ENCODE data around the gene CPPED1. TPM values are rescaled to one million over a fixed set of nuclear protein-coding genes. Genes with fewer than 3 reads are reported as not detected.

Gene CPPED1
- total and polyA plus RNA-seq, 10 of the 15 experiments (the other 5 are each of a cell fraction or from before 2014, with no cell fraction given): 7.1 to 39.0 (median 16.0) TPM

DNA sequence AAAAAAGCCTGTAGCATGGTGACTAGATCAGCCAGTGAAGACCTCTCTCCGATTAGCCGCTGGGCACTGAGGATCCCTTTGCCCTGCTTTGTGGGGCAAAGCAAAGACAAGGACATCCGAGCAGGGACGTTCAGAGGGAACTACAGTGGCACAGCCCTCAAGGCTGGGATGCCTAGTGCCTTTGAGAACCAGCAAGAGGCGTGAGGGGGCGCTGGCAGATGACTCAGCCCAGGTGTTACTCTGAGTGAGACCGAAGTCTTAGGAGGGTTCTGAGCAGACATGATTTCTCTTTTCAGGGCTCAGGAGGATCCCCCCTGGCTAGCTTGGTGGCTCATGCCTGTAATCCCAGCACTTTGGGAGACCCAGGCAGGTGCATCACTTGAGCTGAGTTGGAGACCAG lies 178.6 kb downstream of the CPPED1 start:
- Histone ChIP-seq H3K4me2 (ENCODE audit: control insufficient read depth, insufficient read depth) (no peak overlapping the region), H3K27ac (ENCODE audit: control insufficient read depth, insufficient read depth) (no peak overlapping the region), H3K4me1 (ENCODE audit: control insufficient read depth, insufficient read depth, low read length) (no peaks in the 10 kb centered on the region), H3K79me2 (ENCODE audit: control insufficient read depth, insufficient read depth, low read length) (no peaks in the 10 kb centered on the region), H4K20me1 (ENCODE audit: control insufficient read depth, insufficient read depth) (no peaks in the 10 kb centered on the region), H3K27me3 (replicated peaks in 1 of 2; ENCODE audit: control insufficient read depth in 2 of 2, insufficient read depth in 2 of 2, low read length in 1 of 2) (no peaks in the 10 kb centered on the region), H2AFZ (ENCODE audit: control insufficient read depth, low read depth, low read length) (no peak overlapping the region), H3K4me3 (no peak overlapping the region), H3K9ac (ENCODE audit: control insufficient read depth, insufficient read depth, low read length) (no peak overlapping the region), H3K36me3 (ENCODE audit: control insufficient read depth in 2 of 2, insufficient read depth in 2 of 2, low read length in 1 of 2) (no peaks in the 10 kb centered on the region), H3K9me3 (replicated peaks; ENCODE audit: control insufficient read depth, insufficient read depth, low read length) (no peaks in the 10 kb centered on the region; the same call in 2 of the 3 replicates)
- POLR2A ChIA-PET: no interaction called here
- 43% methylated on average over 7 of the region's 7 CpGs for WGBS (ENCODE audit: insufficient coverage, insufficient replicate concordance, low lambda C conversion rate, missing lambda C conversion rate)
- CTCF ChIA-PET: no interaction called here
- RAD21 ChIA-PET (ENCODE audit: unreplicated experiment): interaction anchor here (0.6 to 1.5 kb wide), 2 partner anchors 9 to 414 kb away, joined by 3 to 4 read pairs; no protein-coding TSS in a partner anchor
- peak; percentile 55 for ATAC-seq
- DNase-seq (ENCODE audit: low read depth, low spot score): no peak
- no TSS peak for BruUV-seq (replicated peaks)
- TF ChIP-seq TBL1XR1 (IDR thresholded peaks at IDR 0.05; ENCODE audit: low read depth, low read length) (no peak), JUNB (IDR thresholded peaks at IDR 0.05) (no peak), ESRRA (IDR thresholded peaks at IDR 0.05; ENCODE audit: low read length) (no peak), CBX5 (IDR thresholded peaks at IDR 0.05; ENCODE audit: low read depth) (no peak), HDAC2 (IDR thresholded peaks at IDR 0.05) (no peak), KLF5 (IDR thresholded peaks at IDR 0.05; ENCODE audit: partially characterized antibody) (no peak), SREBF2 (IDR thresholded peaks at IDR 0.05; ENCODE audit: low read length) (no peak)
- TF ChIP-seq, protein P1, sequence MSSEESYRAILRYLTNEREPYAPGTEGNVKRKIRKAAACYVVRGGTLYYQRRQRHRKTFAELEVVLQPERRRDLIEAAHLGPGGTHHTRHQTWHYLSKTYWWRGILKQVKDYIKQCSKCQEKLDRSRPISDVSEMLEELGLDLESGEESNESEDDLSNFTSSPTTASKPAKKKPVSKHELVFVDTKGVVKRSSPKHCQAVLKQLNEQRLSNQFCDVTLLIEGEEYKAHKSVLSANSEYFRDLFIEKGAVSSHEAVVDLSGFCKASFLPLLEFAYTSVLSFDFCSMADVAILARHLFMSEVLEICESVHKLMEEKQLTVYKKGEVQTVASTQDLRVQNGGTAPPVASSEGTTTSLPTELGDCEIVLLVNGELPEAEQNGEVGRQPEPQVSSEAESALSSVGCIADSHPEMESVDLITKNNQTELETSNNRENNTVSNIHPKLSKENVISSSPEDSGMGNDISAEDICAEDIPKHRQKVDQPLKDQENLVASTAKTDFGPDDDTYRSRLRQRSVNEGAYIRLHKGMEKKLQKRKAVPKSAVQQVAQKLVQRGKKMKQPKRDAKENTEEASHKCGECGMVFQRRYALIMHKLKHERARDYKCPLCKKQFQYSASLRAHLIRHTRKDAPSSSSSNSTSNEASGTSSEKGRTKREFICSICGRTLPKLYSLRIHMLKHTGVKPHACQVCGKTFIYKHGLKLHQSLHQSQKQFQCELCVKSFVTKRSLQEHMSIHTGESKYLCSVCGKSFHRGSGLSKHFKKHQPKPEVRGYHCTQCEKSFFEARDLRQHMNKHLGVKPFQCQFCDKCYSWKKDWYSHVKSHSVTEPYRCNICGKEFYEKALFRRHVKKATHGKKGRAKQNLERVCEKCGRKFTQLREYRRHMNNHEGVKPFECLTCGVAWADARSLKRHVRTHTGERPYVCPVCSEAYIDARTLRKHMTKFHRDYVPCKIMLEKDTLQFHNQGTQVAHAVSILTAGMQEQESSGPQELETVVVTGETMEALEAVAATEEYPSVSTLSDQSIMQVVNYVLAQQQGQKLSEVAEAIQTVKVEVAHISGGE (CRISPR knock-in tag; IDR thresholded peaks at IDR 0.05): no peak
- SMC1A ChIA-PET (ENCODE audit: uncharacterized antibody, unreplicated experiment): interaction anchor here (0.9 kb wide), 1 partner anchor 21 kb away, joined by 5 read pairs; no protein-coding TSS in a partner anchor
- in situ Hi-C loops (cut with MboI): no loop called here
- no peak for FAIRE-seq
- intact Hi-C loops (cut with micrococcal nuclease; ENCODE audit: unreplicated experiment): no loop called here
